Suprapubic skin (tissue), 4 donors: ENCODE measurements around the gene PHRF1.

ENCODE experiments used
- CTCF ChIP-seq, 2 donors: fragments of 200-600 bp in 1 of 2; fragments of 450-650 bp in 1 of 2; sonication (generic) in 1 of 2; IDR thresholded peaks; one replicate each; pipeline ENCODE4 v1.5.1; 2016 to 2019; ENCODE audit warnings: antibody characterized with exemption in 2 of 2, mild to moderate bottlenecking in 1 of 2, moderate library complexity in 1 of 2
- EP300 ChIP-seq: sonication (generic); formaldehyde crosslinking; IDR thresholded peaks from one replicate; pipeline ENCODE4 v1.6.1; 2017; ENCODE audit warnings: antibody characterized with exemption
- POLR2A ChIP-seq, 2 donors: fragments of 450-650 bp; IDR thresholded peaks; one replicate each; pipeline ENCODE4 v1.6.1; 2017; ENCODE audit warnings: antibody characterized with exemption in 2 of 2, mild to moderate bottlenecking in 2 of 2, moderate library complexity in 2 of 2
- POLR2AphosphoS5 ChIP-seq, 3 donors: sonication (generic); formaldehyde crosslinking; IDR thresholded peaks; one replicate each; pipeline ENCODE4 v1.6.1; 2017; ENCODE audit warnings: antibody characterized with exemption in 3 of 3

- TF ChIP-seq CTCF (IDR thresholded peaks at IDR 0.05) (no peak), EP300 (no peak), POLR2AphosphoS5 (IDR thresholded peaks at IDR 0.05) (no peak), POLR2A (IDR thresholded peaks at IDR 0.05) (no peak)
Observed at GRCh38 chr11:656426-656825, 80.2 kb downstream of the PHRF1 start.
